Measurements from ENCODE around the gene MIPOL1.
"Not testable (repeated sequence)": the region's sequence is repeated elsewhere in the genome, so short reads cannot be mapped to it uniquely, and the experiment has no call there.

Gene MIPOL1

DNA sequence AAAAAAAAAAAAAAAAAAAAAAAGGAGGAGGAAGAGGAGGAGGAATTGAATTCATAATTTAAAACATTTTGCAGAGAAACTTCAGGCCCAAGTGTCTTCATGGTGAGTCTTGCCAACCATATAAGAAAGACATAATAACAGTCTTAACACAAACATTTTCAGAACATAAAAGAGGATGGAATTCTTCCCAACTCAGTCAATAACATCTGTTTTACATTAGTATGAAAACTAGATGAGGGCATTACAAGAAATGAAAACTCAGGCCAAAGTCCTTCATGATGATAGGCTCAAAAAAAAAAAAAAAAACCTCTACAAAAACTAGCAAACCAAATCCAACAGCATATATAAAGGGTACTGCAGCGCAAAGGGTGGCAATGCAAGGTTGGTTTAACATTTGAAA lies 245.7 kb downstream of the MIPOL1 start:
- Mint-ChIP-seq H3K9me3 (ENCODE audit: low read depth) (peaks cover 14% of the 10 kb centered on the region), H3K4me1 (ENCODE audit: low read depth) (no peaks in the 10 kb centered on the region), H3K36me3 (no peaks in the 10 kb centered on the region), H3K27me3 (no peaks in the 10 kb centered on the region), H3K27ac (no peak overlapping the region), H3K4me3 (no peak overlapping the region)

DNA sequence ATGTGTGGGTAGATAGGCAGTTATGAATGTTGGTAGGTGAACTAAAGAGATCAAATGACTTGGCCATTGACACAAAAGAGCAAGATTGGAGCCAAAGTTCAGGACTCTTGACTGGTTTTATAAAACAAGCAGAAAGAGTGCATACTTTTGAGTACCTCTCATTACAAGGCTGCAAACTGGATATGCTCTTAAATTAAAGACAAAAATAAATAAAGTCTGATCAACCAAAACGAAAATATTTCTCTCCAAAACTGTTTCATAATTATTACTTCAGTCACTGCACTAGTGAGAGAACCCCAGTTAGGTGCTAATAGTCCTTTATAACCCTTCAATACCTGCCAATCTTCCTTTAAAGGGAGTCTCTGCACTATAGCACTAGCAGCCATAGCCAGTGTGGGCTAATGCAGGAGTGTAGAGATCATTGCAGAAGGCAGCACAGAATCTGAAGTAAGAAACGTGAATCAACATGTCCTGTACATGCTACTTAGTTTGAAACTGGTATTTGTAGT lies 250.2 kb downstream of the MIPOL1 start:
- H3K36me3 Mint-ChIP-seq = no peaks in the 10 kb centered on the region
- H3K27ac Mint-ChIP-seq = no peak overlapping the region
- no peak overlapping the region for H3K4me3 Mint-ChIP-seq
- H3K4me1 Mint-ChIP-seq (ENCODE audit: low read depth) = no peaks in the 10 kb centered on the region
- H3K27me3 Mint-ChIP-seq = no peaks in the 10 kb centered on the region
- peaks cover 18% of the 10 kb centered on the region for H3K9me3 Mint-ChIP-seq (ENCODE audit: low read depth)

DNA sequence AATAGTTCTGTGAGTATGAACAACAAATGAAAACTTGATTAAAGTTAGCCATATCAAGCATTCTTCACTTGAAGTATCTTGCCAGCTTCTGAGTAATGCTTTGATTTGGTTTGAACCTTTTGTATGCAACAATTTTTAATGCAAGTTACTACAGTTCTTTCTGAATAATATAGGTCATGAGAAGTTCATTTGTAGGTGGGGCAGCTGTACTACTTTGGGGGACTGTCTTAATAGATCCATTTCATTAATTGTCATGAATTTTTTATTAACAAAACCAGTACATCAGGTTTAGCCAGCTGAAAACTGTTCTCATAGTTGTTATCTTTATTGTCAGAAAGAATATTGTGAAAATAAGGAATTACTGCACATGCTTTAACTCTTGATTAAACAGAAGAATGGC lies 254.6 kb downstream of the MIPOL1 start:
- H3K4me3 Mint-ChIP-seq = no peak overlapping the region
- H3K27ac Mint-ChIP-seq = no peak overlapping the region
- no peaks in the 10 kb centered on the region for H3K4me1 Mint-ChIP-seq (ENCODE audit: low read depth)
- H3K27me3 Mint-ChIP-seq = no peaks in the 10 kb centered on the region
- H3K9me3 Mint-ChIP-seq (ENCODE audit: low read depth) = peaks cover 20% of the 10 kb centered on the region
- H3K36me3 Mint-ChIP-seq = no peaks in the 10 kb centered on the region

DNA sequence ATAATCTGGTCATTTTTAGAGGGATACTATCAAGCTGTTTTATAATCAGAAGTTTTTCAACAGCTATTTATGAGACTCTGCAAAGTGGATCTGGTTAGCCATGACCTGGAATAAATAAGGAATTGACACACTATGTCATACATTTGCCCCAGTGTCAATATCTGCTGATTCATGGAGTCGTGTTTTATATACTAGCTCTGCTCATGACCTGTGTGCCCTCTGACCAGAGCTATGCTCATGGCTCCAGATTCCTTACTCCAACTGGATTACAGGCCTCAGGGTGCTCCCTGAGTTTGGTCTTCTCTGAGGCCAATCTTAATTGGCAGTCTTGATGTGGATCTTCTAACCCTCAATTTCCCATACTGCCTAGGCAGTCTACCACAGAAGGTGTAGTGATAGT lies 256.2 kb downstream of the MIPOL1 start:
- Mint-ChIP-seq H3K27ac (no peak overlapping the region), H3K4me1 (ENCODE audit: low read depth) (no peaks in the 10 kb centered on the region), H3K4me3 (no peak overlapping the region), H3K27me3 (no peaks in the 10 kb centered on the region), H3K9me3 (ENCODE audit: low read depth) (peaks cover 17% of the 10 kb centered on the region), H3K36me3 (no peaks in the 10 kb centered on the region)

DNA sequence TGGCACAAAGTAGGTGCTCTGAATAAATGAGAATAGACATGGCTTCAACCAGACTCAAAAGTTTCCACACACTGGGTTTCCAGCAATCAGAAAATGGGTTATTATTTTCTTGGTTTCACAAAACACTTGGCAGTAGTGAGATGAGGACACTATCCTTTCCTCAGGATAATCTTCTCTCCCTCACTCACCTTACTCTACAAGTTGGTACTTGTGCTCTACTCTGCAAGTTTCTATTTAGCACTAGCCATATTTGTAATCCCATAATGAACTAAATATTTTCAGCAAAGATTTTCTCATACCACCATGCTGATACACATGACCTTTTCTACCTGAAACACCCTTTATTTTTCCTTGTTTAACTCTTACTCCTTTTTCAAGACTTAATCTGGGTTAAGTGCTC lies 259.6 kb downstream of the MIPOL1 start:
- Mint-ChIP-seq H3K9me3 (ENCODE audit: low read depth) (peaks cover 18% of the 10 kb centered on the region), H3K4me3 (no peak overlapping the region), H3K36me3 (no peaks in the 10 kb centered on the region), H3K27me3 (no peaks in the 10 kb centered on the region), H3K27ac (no peak overlapping the region), H3K4me1 (ENCODE audit: low read depth) (no peaks in the 10 kb centered on the region)

DNA sequence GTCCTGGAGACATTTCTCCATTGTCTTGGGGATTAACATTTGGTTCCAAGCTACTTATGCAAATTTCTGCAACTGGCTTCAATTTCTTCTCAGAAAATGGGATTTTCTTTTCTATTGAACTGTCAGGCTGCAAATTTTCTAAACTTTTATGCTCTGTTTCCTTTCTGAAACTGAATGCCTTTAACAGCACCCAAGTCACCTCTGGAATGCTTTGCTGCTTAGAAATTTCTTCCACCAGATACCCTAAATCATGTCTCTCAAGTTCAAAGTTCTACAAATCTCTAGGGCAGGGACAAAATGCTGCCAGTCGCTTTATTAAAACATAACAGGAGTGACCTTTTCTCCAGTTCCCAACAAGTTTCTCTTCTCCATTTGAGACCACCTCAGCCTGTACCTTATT lies 264.7 kb downstream of the MIPOL1 start:
- not testable (repeated sequence) for H3K36me3 Mint-ChIP-seq; H3K27me3 Mint-ChIP-seq; H3K27ac Mint-ChIP-seq; H3K4me1 Mint-ChIP-seq (ENCODE audit: low read depth); H3K4me3 Mint-ChIP-seq
- H3K9me3 Mint-ChIP-seq (ENCODE audit: low read depth) = peaks cover 24% of the 10 kb centered on the region

DNA sequence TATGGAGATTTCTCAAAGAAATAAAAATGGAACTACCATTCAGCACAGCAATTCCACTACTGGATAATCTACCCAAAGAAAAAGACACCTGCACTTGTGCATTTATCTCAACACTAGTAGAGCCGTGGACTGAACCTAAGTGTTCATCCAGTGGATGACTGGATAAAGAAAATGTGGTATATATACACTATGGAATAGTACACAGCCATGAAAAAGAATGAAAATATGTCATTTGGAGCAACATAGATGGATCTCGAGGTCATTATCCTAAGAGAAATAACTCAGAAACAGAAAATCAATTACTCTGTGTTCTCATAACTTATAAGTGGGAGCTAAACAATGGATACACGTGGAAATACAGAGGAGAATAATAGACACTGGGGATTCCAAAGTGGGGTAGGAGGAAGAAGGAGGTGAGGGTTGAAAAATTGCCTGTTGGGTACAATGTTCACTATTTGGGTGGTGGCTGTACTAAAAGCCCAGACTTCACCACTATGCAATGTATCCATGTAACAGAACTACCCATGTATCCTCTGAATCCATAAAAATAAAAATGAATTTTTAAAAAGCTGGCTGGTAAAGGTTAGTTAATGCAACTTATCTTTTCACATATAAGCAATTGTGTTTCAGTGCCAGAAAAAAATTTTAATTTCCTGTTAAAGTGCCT lies 266.6 kb downstream of the MIPOL1 start:
- H3K27ac Mint-ChIP-seq = no peak overlapping the region
- H3K9me3 Mint-ChIP-seq (ENCODE audit: low read depth) = peaks cover 19% of the 10 kb centered on the region
- H3K4me3 Mint-ChIP-seq = no peak overlapping the region
- H3K4me1 Mint-ChIP-seq (ENCODE audit: low read depth) = no peaks in the 10 kb centered on the region
- no peaks in the 10 kb centered on the region for H3K36me3 Mint-ChIP-seq
- H3K27me3 Mint-ChIP-seq = no peaks in the 10 kb centered on the region

DNA sequence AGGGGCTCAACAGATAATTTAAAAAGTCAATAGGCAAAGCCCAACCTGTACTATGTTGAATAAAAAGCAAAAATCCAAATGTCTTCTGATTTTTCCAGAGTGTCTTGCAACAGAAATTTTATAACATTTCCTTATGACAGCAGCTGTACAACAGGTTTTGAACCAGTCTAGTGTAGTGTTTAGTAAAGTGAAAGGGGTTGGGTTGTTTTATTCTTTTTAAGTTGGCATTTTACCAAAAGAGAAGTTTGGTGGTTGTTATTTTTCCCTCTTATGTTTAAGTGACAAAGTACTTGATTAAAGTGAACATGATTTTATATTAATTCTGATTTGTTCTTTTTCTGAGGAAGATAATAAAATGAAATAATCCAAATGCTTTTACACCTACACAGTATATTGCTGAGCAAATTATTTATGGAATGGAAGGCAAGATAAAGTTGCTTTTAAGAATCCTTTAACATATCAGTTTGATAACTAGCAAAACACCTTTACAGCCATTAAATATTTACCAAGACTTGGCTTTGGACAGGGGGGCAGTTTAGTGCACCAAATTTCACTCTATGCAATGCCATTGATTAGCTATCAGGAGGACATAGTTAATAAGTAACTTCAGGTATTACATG lies 268.4 kb downstream of the MIPOL1 start:
- Mint-ChIP-seq H3K9me3 (ENCODE audit: low read depth) (peaks cover 21% of the 10 kb centered on the region), H3K27ac (no peak overlapping the region), H3K36me3 (no peaks in the 10 kb centered on the region), H3K4me3 (no peak overlapping the region), H3K4me1 (ENCODE audit: low read depth) (no peaks in the 10 kb centered on the region), H3K27me3 (no peaks in the 10 kb centered on the region)

DNA sequence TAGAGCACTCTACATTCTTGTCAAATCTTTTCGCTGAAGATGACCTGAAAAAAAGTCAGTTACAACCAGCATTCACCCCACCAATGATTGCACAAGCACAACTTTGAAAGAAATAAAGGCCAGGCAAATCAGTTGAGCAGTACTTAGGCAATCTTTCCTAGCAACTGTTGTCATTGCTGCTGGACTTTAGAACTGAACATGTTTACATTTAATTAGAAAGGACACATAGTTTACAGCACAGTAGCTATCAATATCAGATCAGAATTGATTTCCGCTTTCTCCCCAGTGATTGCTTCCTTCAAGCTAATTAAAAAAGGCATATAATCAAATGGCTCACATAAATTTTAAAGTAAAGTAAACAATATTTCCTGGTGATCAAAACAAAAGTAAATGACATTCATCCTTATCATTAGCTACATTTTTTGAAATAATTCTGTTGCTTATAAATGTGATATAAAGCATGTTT lies 268.9 kb downstream of the MIPOL1 start:
- H3K4me3 Mint-ChIP-seq = no peak overlapping the region
- peaks cover 21% of the 10 kb centered on the region for H3K9me3 Mint-ChIP-seq (ENCODE audit: low read depth)
- no peaks in the 10 kb centered on the region for H3K4me1 Mint-ChIP-seq (ENCODE audit: low read depth)
- no peaks in the 10 kb centered on the region for H3K36me3 Mint-ChIP-seq
- no peak overlapping the region for H3K27ac Mint-ChIP-seq
- H3K27me3 Mint-ChIP-seq = no peaks in the 10 kb centered on the region

DNA sequence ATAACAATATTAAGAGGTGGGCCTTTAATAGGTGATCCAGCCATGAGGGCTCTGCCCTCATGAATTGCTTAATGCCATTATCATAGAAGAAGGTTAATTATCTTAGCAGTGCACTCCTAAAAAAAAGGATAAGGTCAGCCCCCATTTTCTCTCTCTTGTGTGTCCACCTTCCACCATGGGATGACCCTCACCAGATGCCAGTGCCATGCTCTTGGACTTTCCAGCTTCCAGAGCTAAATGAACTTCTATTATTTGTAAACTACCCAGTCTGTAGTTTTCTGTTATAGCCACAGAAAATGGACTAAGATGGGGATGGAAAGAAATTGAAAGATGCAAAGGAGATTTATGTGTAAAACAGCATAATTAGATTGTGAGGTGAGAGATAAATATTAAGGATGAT lies 271.9 kb downstream of the MIPOL1 start:
- Mint-ChIP-seq H3K4me1 (ENCODE audit: low read depth) (no peaks in the 10 kb centered on the region), H3K27me3 (no peaks in the 10 kb centered on the region), H3K36me3 (no peaks in the 10 kb centered on the region), H3K27ac (no peak overlapping the region), H3K4me3 (no peak overlapping the region), H3K9me3 (ENCODE audit: low read depth) (peaks cover 10% of the 10 kb centered on the region)

DNA sequence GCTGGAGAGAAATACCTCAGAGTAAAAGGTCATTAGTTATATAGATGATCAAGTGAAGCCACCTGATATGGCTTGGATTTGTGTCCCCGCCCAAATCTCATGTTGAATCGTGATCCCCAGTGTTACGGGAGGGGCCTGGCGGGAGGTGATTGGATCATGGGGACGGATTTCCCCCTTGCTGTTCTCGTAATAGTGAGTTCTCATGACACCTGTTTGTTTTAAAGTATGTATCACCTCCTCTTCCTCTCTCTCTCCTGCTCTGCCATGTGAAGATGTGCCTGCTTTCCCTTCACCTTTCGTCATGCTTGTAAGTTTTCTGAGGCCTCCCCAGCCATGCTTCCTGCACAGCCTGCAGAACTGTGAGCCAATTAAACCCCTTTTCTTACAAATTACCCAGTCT lies 272.5 kb downstream of the MIPOL1 start:
- Mint-ChIP-seq H3K4me3 (no peak overlapping the region), H3K27ac (no peak overlapping the region), H3K9me3 (ENCODE audit: low read depth) (peaks cover 10% of the 10 kb centered on the region), H3K36me3 (no peaks in the 10 kb centered on the region), H3K27me3 (no peaks in the 10 kb centered on the region), H3K4me1 (ENCODE audit: low read depth) (no peaks in the 10 kb centered on the region)

DNA sequence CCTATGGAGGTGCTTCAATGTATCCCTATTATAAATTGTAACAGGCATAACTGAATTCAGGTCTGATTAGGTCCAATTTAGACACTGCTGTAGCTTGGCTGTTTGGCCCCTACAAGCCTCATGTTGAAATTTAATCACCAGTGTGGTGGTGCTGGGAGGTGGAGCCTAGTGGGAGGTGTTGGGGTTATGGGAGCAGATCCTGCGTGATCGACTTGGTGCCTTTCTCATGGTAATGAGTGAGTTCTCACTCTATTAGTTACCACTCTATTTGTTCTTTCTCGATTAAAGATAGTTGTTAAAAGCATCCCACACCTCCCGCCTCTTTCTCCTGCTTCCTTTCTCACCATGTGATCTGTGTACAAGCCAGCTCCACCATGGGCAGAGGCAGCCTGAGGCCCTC lies 275.2 kb downstream of the MIPOL1 start:
- Mint-ChIP-seq H3K36me3 (no peaks in the 10 kb centered on the region), H3K27me3 (no peaks in the 10 kb centered on the region), H3K9me3 (ENCODE audit: low read depth) (peaks cover 7% of the 10 kb centered on the region), H3K27ac (no peak overlapping the region), H3K4me3 (no peak overlapping the region), H3K4me1 (ENCODE audit: low read depth) (no peaks in the 10 kb centered on the region)

DNA sequence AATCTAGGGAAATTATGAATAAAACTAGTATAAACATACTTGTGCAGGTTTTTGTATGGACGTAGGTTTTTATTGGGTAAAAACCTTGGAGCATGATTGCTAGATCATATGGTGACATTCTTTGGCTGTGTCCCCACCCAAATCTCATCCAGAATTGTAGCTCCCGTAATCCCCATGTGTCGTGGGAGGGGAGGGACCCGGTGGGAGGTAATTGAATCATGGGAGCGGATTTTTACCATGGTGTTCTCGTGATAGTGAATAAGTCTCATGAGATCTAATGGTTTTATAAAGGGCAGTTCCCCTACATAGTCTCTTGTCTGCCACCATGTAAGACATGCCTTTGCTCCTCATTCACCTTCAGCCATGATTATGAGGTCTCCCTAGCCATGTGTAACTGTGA lies 276.5 kb downstream of the MIPOL1 start:
- Mint-ChIP-seq H3K9me3 (ENCODE audit: low read depth) (peaks cover 7% of the 10 kb centered on the region), H3K36me3 (no peaks in the 10 kb centered on the region), H3K27ac (no peak overlapping the region), H3K4me3 (no peak overlapping the region), H3K27me3 (no peaks in the 10 kb centered on the region), H3K4me1 (ENCODE audit: low read depth) (no peaks in the 10 kb centered on the region)

DNA sequence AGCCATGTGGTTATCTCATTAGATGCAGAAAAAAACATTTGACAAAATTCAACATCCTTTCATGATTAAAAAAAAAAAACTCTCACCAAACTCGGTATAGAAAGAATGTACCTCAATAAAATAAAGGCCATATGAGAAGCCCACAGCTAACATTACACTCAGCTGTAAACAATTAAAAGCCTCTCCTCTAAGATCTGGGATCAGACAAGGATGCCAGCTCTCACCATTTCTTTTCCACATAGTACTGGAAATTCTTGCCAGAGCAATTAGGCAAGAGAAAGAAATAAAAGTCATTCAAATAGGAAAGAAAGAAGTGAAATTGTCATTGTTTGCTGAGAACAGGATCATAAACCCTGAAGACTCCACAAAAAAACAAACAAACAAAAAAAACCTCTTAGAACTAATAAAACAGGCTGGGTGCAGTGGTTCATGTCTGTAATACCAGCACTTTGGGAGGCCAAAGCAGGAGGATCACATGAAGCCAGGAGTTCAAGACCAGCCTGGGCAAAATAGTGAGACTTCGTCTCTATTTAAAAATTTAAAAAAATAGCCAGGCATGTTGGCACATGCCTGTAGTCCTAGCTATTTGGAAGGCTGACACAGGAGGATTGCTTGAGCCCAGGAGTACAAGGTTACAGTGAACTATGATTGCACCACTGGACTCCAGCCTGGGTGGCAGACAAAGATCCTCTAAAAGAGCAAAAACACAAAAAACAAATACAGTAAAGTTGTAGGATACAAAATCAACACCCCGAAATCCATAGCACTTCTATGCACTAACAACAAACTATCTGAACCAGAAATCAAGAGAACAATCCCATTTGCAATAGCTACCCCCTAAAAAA lies 282.9 kb downstream of the MIPOL1 start:
- Mint-ChIP-seq H3K4me1 (ENCODE audit: low read depth) (no peaks in the 10 kb centered on the region), H3K36me3 (no peaks in the 10 kb centered on the region), H3K27me3 (no peaks in the 10 kb centered on the region), H3K9me3 (ENCODE audit: low read depth) (peaks cover 11% of the 10 kb centered on the region), H3K4me3 (no peak overlapping the region), H3K27ac (no peak overlapping the region)

DNA sequence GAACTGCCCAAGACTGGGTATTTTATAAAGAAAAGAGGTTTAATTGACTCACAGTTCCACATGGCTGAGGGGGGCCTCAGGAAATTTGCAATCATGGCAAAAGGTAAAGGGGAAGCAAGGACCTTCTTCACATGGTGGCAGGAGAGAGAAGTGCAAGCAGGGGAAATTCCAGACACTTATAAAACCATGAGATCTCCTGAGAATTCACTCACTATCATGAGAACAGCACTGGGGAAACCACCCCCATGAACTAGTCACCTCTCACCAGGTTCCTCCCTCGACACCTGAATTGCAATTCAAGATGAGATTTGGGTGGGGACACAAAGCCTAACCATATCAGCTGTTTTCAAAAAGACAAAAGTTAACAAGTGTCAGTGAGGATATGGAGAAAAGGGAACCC lies 284.7 kb downstream of the MIPOL1 start:
- Mint-ChIP-seq H3K27me3 (no peaks in the 10 kb centered on the region), H3K27ac (no peak overlapping the region), H3K4me1 (ENCODE audit: low read depth) (no peaks in the 10 kb centered on the region), H3K9me3 (ENCODE audit: low read depth) (peaks cover 11% of the 10 kb centered on the region), H3K36me3 (no peaks in the 10 kb centered on the region), H3K4me3 (no peak overlapping the region)

Data from activated naive CD8-positive, alpha-beta T cell (primary cell).